NOMO-1 treated with DMSO at 0.1 percent for 48 hours (cell line): ENCODE measurements around the gene ZCCHC7.
"Not testable (repeated sequence)": the region's sequence is repeated elsewhere in the genome, so short reads cannot be mapped to it uniquely, and the experiment has no call there.

Experiments
- DNase-seq: peaks from one replicate; lab custom pipeline; 2025; ENCODE audit not compliant: unreplicated experiment; lab: John Stamatoyannopoulos, UW

ZCCHC7 gene

DNA sequence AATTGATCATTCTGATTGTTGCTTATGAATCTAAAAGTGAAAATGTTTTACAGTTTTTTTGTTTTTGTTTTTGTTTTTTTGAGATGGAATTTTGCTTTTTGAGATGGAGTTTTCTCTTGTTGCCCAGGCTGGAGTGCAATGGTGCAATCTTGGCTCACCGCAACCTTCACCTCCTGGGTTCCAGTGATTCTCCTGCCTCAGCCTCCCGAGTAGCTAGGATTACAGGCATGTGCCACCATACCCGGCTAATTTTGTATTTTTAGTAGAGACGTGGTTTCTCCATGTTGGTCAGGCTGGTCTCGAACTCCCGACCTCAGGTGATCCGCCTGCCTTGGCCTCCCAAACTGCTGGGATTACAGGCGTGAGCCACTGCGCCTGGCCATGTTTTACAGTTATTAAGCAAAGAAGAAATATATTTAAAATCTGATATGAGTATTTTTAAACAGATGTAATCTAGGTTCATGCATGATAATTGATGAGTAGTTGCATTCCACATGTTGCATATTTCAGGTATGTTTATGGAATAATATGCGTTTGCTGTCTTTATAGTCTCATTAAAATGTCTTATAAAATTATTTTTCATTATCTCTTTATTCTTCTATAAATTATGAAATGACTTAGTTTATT lies 171.4 kb downstream of the ZCCHC7 start:
- DNase-seq, result not testable (repeated sequence)

GRCh38 chr9:37292896-37293295 lies 172.5 kb downstream of the ZCCHC7 start:
- DNase-seq, result no peak

DNA sequence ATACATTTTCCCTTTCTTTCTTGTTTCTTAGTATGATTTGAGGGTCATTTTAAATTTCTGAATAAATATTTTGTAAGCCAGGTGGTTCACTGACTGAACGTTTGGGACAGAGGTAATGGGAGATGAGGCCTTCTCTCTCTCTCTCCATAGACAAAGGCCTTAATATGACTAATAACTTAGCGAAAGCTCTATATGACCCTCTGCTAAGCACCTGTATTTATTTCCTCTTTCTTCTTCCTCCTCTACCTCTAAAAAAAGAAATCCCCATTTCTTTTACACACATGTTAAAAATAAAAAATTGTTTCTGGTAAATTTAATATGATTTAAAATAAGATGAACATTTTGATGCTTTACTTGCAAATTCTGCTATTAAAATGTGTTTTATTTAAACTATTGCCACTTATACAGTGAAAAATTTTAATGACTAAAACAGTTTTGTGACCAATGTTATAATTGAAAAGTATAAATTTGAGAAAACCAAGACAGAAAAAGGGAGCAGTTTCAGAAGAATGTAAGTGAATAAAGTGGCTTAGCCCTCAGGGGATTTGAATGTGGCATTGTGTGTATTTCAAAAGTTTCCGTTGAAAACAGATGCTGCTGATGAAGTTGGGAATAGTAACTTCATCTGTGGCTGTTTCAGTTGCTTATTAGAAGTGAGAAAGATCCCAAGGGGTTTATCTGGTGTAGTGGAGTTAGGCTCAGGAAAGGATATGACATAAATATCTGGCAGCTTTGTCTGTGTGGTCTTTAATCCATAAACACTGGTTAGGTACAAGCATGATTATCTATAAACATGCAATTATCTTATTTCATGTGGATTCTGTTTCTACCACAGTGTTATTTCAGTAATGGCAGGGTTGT lies 173.5 kb downstream of the ZCCHC7 start:
- no peak for DNase-seq

- no peak for DNase-seq
Measured at GRCh38 chr9:37295178-37295577, 174.8 kb downstream of the ZCCHC7 start.

DNA sequence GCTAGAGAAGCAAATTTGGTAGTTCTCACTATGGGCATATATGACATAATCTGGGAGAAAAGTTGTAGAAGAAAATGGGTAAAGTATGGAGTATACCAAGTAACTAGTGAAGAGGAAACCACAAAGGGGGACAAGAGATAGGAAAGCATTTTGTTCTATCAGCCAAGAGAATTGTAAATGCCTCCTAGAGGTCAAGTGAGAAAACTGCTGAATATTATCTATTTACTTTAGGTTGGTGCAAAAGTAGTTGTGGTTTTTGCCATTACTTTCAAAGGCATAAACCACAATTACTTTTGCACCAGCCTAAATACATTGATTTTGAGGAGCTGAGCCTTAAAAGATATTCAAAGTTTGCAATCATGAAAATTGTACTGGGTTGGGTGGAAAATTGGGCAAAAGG lies 175.4 kb downstream of the ZCCHC7 start:
- DNase-seq, result no peak

- DNase-seq, result no peak
Measured at GRCh38 chr9:37297592-37297991, 177.2 kb downstream of the ZCCHC7 start.

GRCh38 chr9:37300620-37301019 lies 180.2 kb downstream of the ZCCHC7 start:
- no peak for DNase-seq

GRCh38 chr9:37301042-37301853 lies 180.9 kb downstream of the ZCCHC7 start:
- DNase-seq, result no peak

DNA sequence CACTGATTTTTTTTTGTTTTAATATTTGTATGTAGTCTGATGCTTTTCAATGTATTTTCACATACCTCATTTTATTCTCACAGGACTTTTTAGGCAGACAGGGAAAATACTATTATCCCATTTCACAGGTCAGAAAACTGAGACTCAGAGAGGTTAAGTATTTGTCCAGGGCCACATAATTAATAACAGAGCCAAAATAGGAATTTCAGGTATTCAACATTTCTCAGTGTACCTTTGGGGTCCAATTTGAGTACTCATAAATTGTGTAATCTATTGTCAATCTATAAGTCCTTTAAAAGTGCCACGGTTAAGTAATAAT lies 181.4 kb downstream of the ZCCHC7 start:
- DNase-seq, result no peak

DNA sequence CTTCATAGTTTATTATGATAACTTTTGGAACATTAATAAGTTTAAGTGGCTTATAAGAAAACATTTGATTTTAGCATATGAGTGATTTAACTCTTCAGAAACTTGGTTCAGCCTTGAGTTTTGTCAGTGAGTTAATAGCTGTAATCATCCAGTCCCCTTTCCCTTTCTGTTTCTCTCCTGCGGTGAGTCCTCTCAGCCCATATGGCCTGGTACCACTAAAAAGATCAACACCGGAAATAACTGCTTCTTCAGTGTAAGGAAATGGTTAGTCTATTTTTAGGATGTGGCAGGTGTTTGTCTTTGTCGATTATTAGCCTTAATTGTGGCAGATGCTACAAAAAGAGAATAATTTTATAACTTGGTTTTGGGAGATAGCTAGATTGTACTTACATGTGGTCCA lies 181.9 kb downstream of the ZCCHC7 start:
- DNase-seq, result no peak

DNA sequence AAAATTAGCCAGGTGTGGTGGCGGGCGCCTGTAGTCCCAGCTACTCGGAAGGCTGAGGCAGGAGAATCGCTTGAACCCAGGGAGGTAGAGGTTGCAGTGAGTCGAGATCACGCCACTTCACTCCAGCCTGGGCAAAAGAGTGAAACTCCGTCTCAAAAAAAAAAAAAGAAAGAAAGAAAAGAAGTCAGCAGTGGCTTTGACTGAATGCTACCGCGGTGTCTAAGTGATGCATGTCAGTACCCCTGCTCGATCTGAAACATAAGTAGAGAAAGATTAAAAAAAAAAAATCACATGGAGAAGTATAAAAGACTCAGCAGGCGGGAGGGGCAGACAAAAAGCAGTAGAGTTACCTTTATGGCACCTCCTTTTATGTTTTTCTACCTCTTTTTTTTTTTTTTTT lies 182.9 kb downstream of the ZCCHC7 start:
- DNase-seq, result not testable (repeated sequence)

GRCh38 chr9:37309136-37309535 lies 188.8 kb downstream of the ZCCHC7 start:
- DNase-seq, result no peak

DNA sequence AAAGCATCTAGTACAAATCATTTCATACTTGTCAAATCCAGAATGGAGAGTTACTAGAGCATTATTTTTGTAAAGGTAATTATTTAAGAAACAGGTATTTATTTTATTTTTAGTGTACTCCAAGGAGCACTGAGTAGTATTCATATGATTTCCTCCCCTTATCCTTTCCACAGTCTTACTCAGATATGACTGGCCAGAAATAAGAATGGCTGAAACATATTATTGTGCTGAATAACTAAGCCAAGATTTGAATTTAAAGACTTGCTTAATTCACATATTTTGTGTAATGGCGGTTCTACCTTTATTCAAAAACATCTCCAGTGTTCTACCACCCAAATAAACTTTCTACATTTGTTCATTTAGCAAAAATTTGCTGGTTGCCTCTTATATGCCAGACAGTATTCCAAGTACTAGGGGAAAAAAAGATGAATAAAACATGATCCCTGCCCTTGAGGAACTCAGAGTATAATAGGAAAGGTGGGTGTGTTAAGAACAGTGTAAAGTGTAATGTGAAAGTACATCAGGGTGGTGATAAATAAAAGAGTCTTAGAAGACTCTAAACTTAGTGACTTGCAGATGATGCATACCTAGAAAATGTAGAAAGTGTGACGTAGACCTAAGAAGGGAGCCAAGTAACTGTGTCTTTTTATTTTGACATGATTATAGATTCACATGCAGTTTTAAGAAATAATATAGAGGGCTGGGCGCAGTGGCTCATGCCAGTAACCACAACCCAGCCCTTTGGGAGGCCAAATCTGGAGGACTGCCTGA lies 191.7 kb downstream of the ZCCHC7 start:
- no peak for DNase-seq

DNA sequence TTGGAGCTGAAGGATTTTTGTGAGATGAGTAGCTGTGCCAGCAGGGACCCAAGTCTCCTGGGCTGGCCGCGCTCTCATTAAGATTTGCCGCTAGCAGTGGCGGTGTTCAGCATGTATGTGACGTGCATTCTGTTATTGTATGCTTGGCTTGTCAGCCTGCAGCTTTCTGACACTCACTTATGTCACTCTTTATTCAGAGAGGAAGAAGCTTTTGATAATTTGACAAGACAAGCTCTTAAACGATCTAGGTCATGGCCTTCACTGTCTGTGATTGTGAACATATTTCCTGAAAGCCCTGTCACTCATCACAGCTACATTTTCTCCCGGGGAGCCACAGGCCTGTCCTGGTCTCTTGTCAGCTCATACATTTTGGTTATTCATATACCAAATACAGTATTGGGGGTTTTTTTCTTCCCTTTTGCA lies 203.9 kb downstream of the ZCCHC7 start:
- no peak for DNase-seq

- DNase-seq, result peak; percentile 4
Measured at GRCh38 chr9:37324691-37325490, 204.5 kb downstream of the ZCCHC7 start.

DNA sequence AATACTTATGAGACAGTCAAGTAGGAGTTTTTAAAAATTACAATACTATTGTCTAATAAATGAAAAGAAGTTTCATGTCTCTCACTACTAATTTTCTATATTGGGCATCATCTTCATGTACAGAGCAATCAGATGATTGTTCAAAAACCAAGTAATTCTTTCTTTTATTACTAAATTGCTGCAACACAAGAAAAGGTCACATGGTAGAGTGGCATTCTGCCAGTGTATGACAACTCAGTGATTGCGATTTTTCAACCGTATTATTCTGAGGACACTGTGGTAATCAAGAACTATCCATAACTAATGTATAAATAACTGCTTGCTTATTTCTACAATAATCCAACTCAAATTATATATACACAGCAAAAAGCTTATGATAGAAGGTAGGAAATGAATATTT lies 205.4 kb downstream of the ZCCHC7 start:
- no peak for DNase-seq

DNA sequence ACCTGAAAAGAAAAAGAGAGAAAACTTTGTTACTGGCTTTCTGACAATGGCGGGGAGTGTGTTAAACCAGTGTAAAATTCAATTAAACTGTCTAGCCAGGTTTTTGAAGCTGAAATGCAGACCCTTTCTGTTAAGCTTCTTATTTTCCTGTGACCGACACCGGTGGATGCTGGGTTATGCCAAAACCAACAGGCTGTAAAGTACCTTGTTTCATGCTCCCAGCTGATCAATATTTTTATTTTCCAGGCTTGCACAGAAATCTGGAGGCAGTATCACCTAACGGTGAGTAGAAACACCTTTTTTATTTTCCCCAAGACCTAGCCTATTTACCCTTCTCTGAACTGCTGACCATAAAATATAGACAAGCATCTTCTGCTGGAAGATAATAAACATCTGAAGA lies 207.2 kb downstream of the ZCCHC7 start:
- DNase-seq, result no peak

GRCh38 chr9:37328556-37329227 lies 208.3 kb downstream of the ZCCHC7 start:
- no peak for DNase-seq

GRCh38 chr9:37329576-37329975 lies 209.2 kb downstream of the ZCCHC7 start:
- DNase-seq, result peak; percentile 8

DNA sequence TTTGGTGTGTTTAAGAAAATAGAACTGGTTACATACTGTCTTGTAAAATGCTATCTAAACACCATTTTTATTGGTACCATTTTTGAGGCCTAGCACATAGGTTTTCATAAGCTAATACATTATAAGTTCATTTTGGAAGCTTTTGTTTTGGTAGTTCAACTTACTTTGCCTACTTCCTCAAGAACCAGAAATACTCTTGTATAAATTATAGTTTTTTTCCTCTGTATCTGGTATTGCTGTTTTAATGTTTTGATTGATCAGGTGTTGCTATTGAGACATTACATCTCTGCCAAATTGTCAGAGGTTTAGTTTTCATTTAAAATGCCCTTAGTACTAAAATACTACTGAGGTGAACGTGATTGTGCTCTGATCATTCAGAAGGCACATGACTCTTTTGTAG lies 211.5 kb downstream of the ZCCHC7 start:
- no peak for DNase-seq
